Adrenal gland (tissue), 19 donors: ENCODE measurements around the gene ZXDC. TPM values are rescaled to one million over a fixed set of nuclear protein-coding genes. Genes with fewer than 3 reads are reported as not detected.
A peak's percentile ranks its signal among the peaks of the same experiment; 100 is the strongest.

Source experiments
- DNase-seq, 7 donors: peaks; one replicate each; pipeline ENCODE4 v3.0.0-alpha.2; 2019 to 2020
- H3K27ac ChIP-seq, 5 donors: fragments of 200-600 bp; sonication (generic) in 4 of 5; 1 replicate in 3 of 5; 2 replicates in 2 of 5; pipeline versions ENCODE4 v1.5.1 to v1.8.0; 2016 to 2020; ENCODE audit warnings: mild to moderate bottlenecking in 1 of 5
- H3K27me3 ChIP-seq: fragments of 200-600 bp; 2 replicates; pipeline ENCODE4 v1.8.0; 2021
- H3K36me3 ChIP-seq, 2 donors: fragments of 200-600 bp; replicated peaks in 1 of 2; 1 replicate in 1 of 2; 2 replicates in 1 of 2; pipeline versions ENCODE4 v1.5.1 to v1.8.0; 2018 to 2022
- H3K4me1 ChIP-seq, 2 donors: fragments of 200-600 bp; replicated peaks in 1 of 2; 1 replicate in 1 of 2; 2 replicates in 1 of 2; pipeline versions ENCODE4 v1.5.1 to v1.8.0; 2018 to 2021
- H3K4me3 ChIP-seq, 4 donors: fragments of 200-600 bp; sonication (generic) in 3 of 4; one replicate each; pipeline ENCODE4 v1.5.1; 2016 to 2018
- H3K9me3 ChIP-seq, 3 donors: fragments of 200-600 bp; sonication (generic) in 1 of 3; replicated peaks in 1 of 3; 1 replicate in 2 of 3; 2 replicates in 1 of 3; pipeline versions ENCODE4 v1.5.1 to v1.8.0; 2016 to 2021
- CTCF ChIP-seq, 6 experiments: fragments of 450-650 bp in 4 of 6; fragments of 200-600 bp in 2 of 6; sonication (generic) in 1 of 6; IDR thresholded peaks; 1 replicate in 5 of 6; 2 replicates in 1 of 6; pipeline versions ENCODE4 v1.5.1 to v1.8.0; 2016 to 2021; ENCODE audit warnings: antibody characterized with exemption in 6 of 6, mild to moderate bottlenecking in 2 of 6, moderate library complexity in 1 of 6
- POLR2A ChIP-seq, 2 donors: fragments of 450-650 bp; IDR thresholded peaks; one replicate each; pipeline ENCODE4 v1.6.1; 2017; ENCODE audit warnings: antibody characterized with exemption in 2 of 2, mild to moderate bottlenecking in 2 of 2, moderate library complexity in 1 of 2
- WGBS, 4 donors: extraction: QIAGEN DNeasy Blood & Tissue Kit in 2 of 4; methylation state at CpG; one replicate each; pipeline versions ENCODE4 v1.1.5 to v1.1.7; 2013 to 2017; 5-methylcytosine and 5-hydroxymethylcytosine counted together
- intact Hi-C, 2 donors: fragments of 100-400 bp; cut with DNase I; formaldehyde crosslinking; loops; one replicate each; pipeline versions ENCODE4 v1.14.1 to v1.15.0; 2022 to 2023
- long read RNA-seq, 10 donors: library from polyadenylated mRNA in 3 of 10; unstranded in 2 of 10; stranded (forward) in 1 of 10; transcript quantifications; one replicate each; pipeline ENCODE4 v2.0.0 and lab custom pipeline, GENCODE V29; 2021 to 2026
- polyA plus RNA-seq, 3 donors: library from polyadenylated mRNA; stranded (reverse); fragments of 200-250 nt in 2 of 3; fragments of 350-450 nt in 1 of 3; fragmentation: Illumina TruSeq in 1 of 3; extraction: RNeasy Lipid Tissue Mini Kit (QIAGEN cat#74804) in 1 of 3; gene quantifications; one replicate each; pipeline ENCODE4 v1.2.3, GENCODE V29; 2013 to 2014
- total RNA-seq, 9 donors: library from RNA; depleted of rRNA in 4 of 9; stranded (reverse); fragments of >200 nt in 4 of 9; fragments of 120-200 nt in 1 of 9; fragmentation: NEBNext Ultra II Directional in 1 of 9; extraction: Animal tissue kit (Norgen Biotek cat#: 25700) in 1 of 9; gene quantifications; one replicate each; pipeline versions ENCODE4 v1.1.0 to v1.2.4, GENCODE V29; 2013 to 2023
- donor health status: healthy with polysubstance abuse.
- donor health status: Bipolar disorder and iron deficiency.
- donor health status: DM: yes; HTN: yes; CAD: no.
- donor health status: DM: no; HTN: no; CAD: no.
- donor health status: DM: no; HTN: no; CAD: no.
- donor health status: DM: yes; HTN: yes; CAD: no.

Gene ZXDC, protein sequence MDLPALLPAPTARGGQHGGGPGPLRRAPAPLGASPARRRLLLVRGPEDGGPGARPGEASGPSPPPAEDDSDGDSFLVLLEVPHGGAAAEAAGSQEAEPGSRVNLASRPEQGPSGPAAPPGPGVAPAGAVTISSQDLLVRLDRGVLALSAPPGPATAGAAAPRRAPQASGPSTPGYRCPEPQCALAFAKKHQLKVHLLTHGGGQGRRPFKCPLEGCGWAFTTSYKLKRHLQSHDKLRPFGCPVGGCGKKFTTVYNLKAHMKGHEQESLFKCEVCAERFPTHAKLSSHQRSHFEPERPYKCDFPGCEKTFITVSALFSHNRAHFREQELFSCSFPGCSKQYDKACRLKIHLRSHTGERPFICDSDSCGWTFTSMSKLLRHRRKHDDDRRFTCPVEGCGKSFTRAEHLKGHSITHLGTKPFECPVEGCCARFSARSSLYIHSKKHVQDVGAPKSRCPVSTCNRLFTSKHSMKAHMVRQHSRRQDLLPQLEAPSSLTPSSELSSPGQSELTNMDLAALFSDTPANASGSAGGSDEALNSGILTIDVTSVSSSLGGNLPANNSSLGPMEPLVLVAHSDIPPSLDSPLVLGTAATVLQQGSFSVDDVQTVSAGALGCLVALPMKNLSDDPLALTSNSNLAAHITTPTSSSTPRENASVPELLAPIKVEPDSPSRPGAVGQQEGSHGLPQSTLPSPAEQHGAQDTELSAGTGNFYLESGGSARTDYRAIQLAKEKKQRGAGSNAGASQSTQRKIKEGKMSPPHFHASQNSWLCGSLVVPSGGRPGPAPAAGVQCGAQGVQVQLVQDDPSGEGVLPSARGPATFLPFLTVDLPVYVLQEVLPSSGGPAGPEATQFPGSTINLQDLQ
- 10 to 100 TPM; 25.2 to 45.2 (median 32.5) TPM for total RNA-seq
- polyA plus RNA-seq: 10 to 100 TPM; 16.4 to 18.4 (median 17.4) TPM
- long read RNA-seq, donor 1, full-length matches to known transcripts: 15 of 15 reads
- long read RNA-seq, donor 1, partial matches to known transcripts: 0 of 15 reads
- long read RNA-seq, donor 1, other reads (novel, unspliced or antisense): 0 of 15 reads
- long read RNA-seq, donor 2, transcript ZXDC-201 (6 exons, 2,579 nt): major isoform, 6 of 7 reads
- long read RNA-seq, donor 2, partial matches to known transcripts: 0 of 7 reads
- long read RNA-seq, donor 2, other reads (novel, unspliced or antisense): 0 of 7 reads
- long read RNA-seq, donor 3, partial matches to known transcripts: 0 of 2 reads
- long read RNA-seq, donor 3, other reads (novel, unspliced or antisense): 0 of 2 reads
- long read RNA-seq, donor 4, partial matches to known transcripts: 2 of 5 reads
- long read RNA-seq, donor 4, other reads (novel, unspliced or antisense): 3 of 5 reads
- long read RNA-seq, donor 5, transcript ZXDC-202 (10 exons, 3,405 nt): major isoform, 13 of 43 reads
- long read RNA-seq, donor 5, transcript ZXDC-201 (6 exons, 2,579 nt): major isoform, 13 of 43 reads
- long read RNA-seq, donor 5, partial matches to known transcripts: 6 of 43 reads
- long read RNA-seq, donor 5, other reads (novel, unspliced or antisense): 11 of 43 reads
- long read RNA-seq, donor 6, partial matches to known transcripts: 1 of 1 reads
- long read RNA-seq, donor 6, other reads (novel, unspliced or antisense): 0 of 1 reads
- long read RNA-seq, donor 7, full-length matches to known transcripts: 7 of 7 reads
- long read RNA-seq, donor 7, partial matches to known transcripts: 0 of 7 reads
- long read RNA-seq, donor 7, other reads (novel, unspliced or antisense): 0 of 7 reads
- long read RNA-seq, donor 8, full-length matches to known transcripts: 9 of 9 reads
- long read RNA-seq, donor 8, partial matches to known transcripts: 0 of 9 reads
- long read RNA-seq, donor 8, other reads (novel, unspliced or antisense): 0 of 9 reads
- long read RNA-seq, donor 9, partial matches to known transcripts: 0 of 1 reads
- long read RNA-seq, donor 9, other reads (novel, unspliced or antisense): 0 of 1 reads
- long read RNA-seq, donor 10, partial matches to known transcripts: 0 of 2 reads
- long read RNA-seq, donor 10, other reads (novel, unspliced or antisense): 0 of 2 reads

GRCh38 chr3:126475413-126476114, at the start of gene ZXDC:
ZXDC (minus strand) TSS chr3:126475891; CDS start chr3:126475865, 26 bp downstream.
- Histone ChIP-seq H3K4me3 (peak within 1 kb of the TSS in 3 of 4 donors; percentile 37 to 87 (median 71)), H3K4me1 (peaks cover 31 to 43% of the 10 kb centered on the region in 2 donors), H3K36me3 (peaks cover 0 to 15% of the 10 kb centered on the region in 2 donors), H3K27ac (peak within 1 kb of the TSS; percentile 20 to 99 (median 95)), H3K9me3 (no peaks in the 10 kb centered on the region), H3K27me3 (no peaks in the 10 kb centered on the region)
- intact Hi-C loops: no loop called here
- peak; percentile 93 to 97 (median 96) for DNase-seq
- WGBS, 4 donors: 0 to 1% (median 0%) methylated on average over 14 to 112 of the region's 112 CpGs; no CpG with 5 or more reads in 1 of the 4 donors
- TF ChIP-seq CTCF (IDR thresholded peaks at IDR 0.05) (peak in 3 of 6 experiments; percentile 32 to 44 (median 43)), POLR2A (IDR thresholded peaks at IDR 0.05) (peak; percentile 92 to 94)

GRCh38 chr3:126525091-126525852, 49.6 kb upstream of the ZXDC start:
- H3K36me3 ChIP-seq: no peaks in the 10 kb centered on the region

More at GRCh38 chr3:126525091-126525852, 49.6 kb upstream of the ZXDC start:
- WGBS, 4 donors: 75 to 94% (median 84%) methylated on average over 6 to 12 of the region's 12 CpGs
- Histone ChIP-seq H3K27ac (no peak overlapping the region), H3K4me1 (peaks cover 17 to 25% of the 10 kb centered on the region in 2 donors), H3K9me3 (no peaks in the 10 kb centered on the region), H3K4me3 (no peak overlapping the region), H3K27me3 (peaks cover 4% of the 10 kb centered on the region)
- intact Hi-C loops: loop anchor here (10.0 kb wide), 3 partner anchors 930 to 1020 kb away; no protein-coding TSS in a partner anchor
- TF ChIP-seq CTCF (IDR thresholded peaks at IDR 0.05) (no peak), POLR2A (IDR thresholded peaks at IDR 0.05) (no peak)
- DNase-seq: no peak
